HEK293T (cell line): ENCODE data around the gene RALGPS2.

ENCODE experiments used
- CTCF ChIA-PET: fragments of 350-600 bp; formaldehyde crosslinking; extraction: SDS; loops from one replicate; lab custom pipeline; 2021; ENCODE audit warnings: antibody characterized with exemption, inconsistent platforms; lab: Yijun Ruan, JAX
- POLR2A ChIA-PET: fragments of 350-600 bp; formaldehyde crosslinking; extraction: SDS; loops from one replicate; lab custom pipeline; 2020; ENCODE audit warnings: antibody characterized with exemption, inconsistent platforms; lab: Yijun Ruan, JAX
- DNase-seq: peaks from one replicate; pipeline ENCODE4 v3.0.0; 2012; ENCODE audit warnings: mixed read lengths; ENCODE audit errors: extremely low spot score
- ARNT ChIP-seq: fragments of 450-650 bp; IDR thresholded peaks from 2 replicates; pipeline ENCODE4 v1.6.1; 2017; ENCODE audit warnings: mild to moderate bottlenecking
- BHLHE40 ChIP-seq: fragments of 450-650 bp; IDR thresholded peaks from 2 replicates; pipeline ENCODE4 v1.6.1; 2016; ENCODE audit warnings: mild to moderate bottlenecking, moderate library complexity, borderline replicate concordance
- CTBP1 ChIP-seq: fragments of 450-650 bp; IDR thresholded peaks from 2 replicates; pipeline ENCODE4 v1.6.1; 2016; ENCODE audit warnings: borderline replicate concordance
- ELF4 ChIP-seq: fragments of 450-650 bp; IDR thresholded peaks from 2 replicates; pipeline ENCODE4 v1.6.1; 2017; ENCODE audit warnings: antibody characterized with exemption
- FOXA1 ChIP-seq: fragments of 450-650 bp; IDR thresholded peaks from 2 replicates; pipeline ENCODE4 v1.6.1; 2016; ENCODE audit warnings: mild to moderate bottlenecking
- FOXK2 ChIP-seq: fragments of 450-650 bp; IDR thresholded peaks from 2 replicates; pipeline ENCODE4 v1.6.1; 2016; ENCODE audit warnings: mild to moderate bottlenecking
- FOXM1 ChIP-seq: fragments of 450-650 bp; IDR thresholded peaks from 2 replicates; pipeline ENCODE4 v1.6.1; 2017; ENCODE audit warnings: mild to moderate bottlenecking, borderline replicate concordance
- HDGF ChIP-seq: fragments of 450-650 bp; IDR thresholded peaks from 2 replicates; pipeline ENCODE4 v1.6.1; 2017; ENCODE audit warnings: antibody characterized with exemption, borderline replicate concordance
- L3MBTL2 ChIP-seq: fragments of 450-650 bp; conservative IDR thresholded peaks from 2 replicates; pipeline ENCODE4 v1.6.1; 2016; ENCODE audit warnings: mild to moderate bottlenecking
- LEF1 ChIP-seq: fragments of 450-650 bp; IDR thresholded peaks from 2 replicates; pipeline ENCODE4 v1.6.1; 2017; ENCODE audit warnings: mild to moderate bottlenecking, borderline replicate concordance
- NFRKB ChIP-seq: fragments of 450-650 bp; IDR thresholded peaks from 2 replicates; pipeline ENCODE4 v1.6.1; 2016; ENCODE audit warnings: mild to moderate bottlenecking, moderate library complexity
- PKNOX1 ChIP-seq: fragments of 450-650 bp; IDR thresholded peaks from 2 replicates; pipeline ENCODE4 v1.6.1; 2016
- SP1 ChIP-seq: fragments of 450-650 bp; IDR thresholded peaks from 2 replicates; pipeline ENCODE4 v1.6.1; 2017
- SUZ12 ChIP-seq: fragments of 450-650 bp; IDR thresholded peaks from 2 replicates; pipeline ENCODE4 v1.6.1; 2016; ENCODE audit warnings: mild to moderate bottlenecking
- TARDBP ChIP-seq: fragments of 450-650 bp; IDR thresholded peaks from 2 replicates; pipeline ENCODE4 v1.6.1; 2016
- ZNF384 ChIP-seq: fragments of 450-650 bp; IDR thresholded peaks from 2 replicates; pipeline ENCODE4 v1.6.1; 2016

Gene RALGPS2

DNA sequence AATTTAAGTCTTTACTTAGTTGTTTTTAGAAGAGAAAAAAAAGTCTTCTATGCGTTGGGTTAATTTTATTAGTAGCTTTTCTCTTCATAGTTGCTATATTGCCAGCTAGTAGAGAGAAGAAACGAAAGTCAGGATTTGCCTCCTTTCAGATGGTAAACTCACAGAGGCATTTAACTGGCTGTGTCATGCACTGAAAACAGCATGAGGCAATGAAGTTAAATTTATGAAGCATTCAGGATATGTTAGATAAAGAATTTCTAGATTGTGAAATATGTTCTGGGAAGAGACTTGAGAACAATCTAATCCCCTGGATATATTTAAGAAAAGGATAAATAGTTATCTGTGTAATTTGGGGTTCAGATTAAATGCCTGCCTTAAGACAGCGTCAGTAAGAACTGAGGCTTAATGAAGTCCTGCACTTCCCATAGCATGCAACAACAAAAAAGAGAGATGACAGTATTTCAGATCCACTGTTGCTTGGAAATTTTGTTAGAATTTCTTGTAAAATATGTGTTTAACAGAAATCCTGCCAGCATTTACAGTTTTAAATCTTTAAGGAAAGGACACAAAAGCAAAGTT, 144.2 kb downstream of the RALGPS2 start:
- CTCF ChIA-PET, result interaction anchor here (0.8 kb wide), 1 partner anchor 12 kb away, joined by 3 read pairs; no protein-coding TSS in a partner anchor
- TF ChIP-seq PKNOX1 (peak; percentile 47; the same call in 1 of the 2 replicates), ARNT (no peak)
- no peak for DNase-seq
- POLR2A ChIA-PET, result no interaction called here

- no peak for TF ChIP-seq NFRKB
- no peak for TF ChIP-seq LEF1
- TF ChIP-seq FOXK2, result no peak
- no peak for TF ChIP-seq FOXA1
- no peak for TF ChIP-seq CTBP1
- TF ChIP-seq ZNF384, result no peak
- TF ChIP-seq SUZ12, result no peak
- no peak for TF ChIP-seq BHLHE40
- no peak for TF ChIP-seq PKNOX1
- TF ChIP-seq ELF4, result no peak
- TF ChIP-seq HDGF, result no peak
- no peak for TF ChIP-seq FOXM1
- TF ChIP-seq SP1, result no peak
- TF ChIP-seq TARDBP, result no peak
- TF ChIP-seq ARNT, result no peak
- TF ChIP-seq L3MBTL2, result no peak
- POLR2A ChIA-PET, result no interaction called here
- no peak for DNase-seq
- CTCF ChIA-PET, result no interaction called here
Measured at GRCh38 chr1:178870221-178870620, 145.2 kb downstream of the RALGPS2 start.

DNA sequence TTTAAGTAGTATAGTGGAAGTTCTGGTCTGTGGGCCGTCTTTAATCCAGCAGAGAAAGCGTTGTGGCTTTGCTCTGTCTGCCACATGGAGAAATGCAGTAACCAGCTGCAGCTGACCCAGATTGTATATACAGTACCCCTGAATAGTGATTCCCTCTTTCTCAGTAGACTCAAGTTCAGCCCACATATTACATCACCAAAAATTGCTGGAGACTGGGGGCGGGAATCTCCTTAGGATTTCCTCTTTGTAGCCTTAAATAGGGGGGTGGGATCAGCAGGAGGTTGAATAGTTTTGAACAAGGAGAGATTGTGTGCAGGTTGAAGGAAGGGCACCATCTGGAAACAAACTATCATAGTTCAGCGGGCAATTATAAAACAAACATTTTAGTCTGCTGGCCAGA, 145.9 kb downstream of the RALGPS2 start, which contains the start of gene ANGPTL1:
Gene ANGPTL1 (minus strand): TSS at position 134 of the 400 bp plus-strand sequence. CDS start 5,301 bp downstream, outside the sequence.
- TF ChIP-seq BHLHE40 (no peak), TARDBP (no peak), NFRKB (no peak), SUZ12 (no peak), LEF1 (no peak), CTBP1 (no peak), FOXA1 (no peak), SP1 (no peak), ZNF384 (no peak), L3MBTL2 (no peak), PKNOX1 (no peak), ELF4 (no peak), HDGF (no peak), FOXK2 (no peak), FOXM1 (no peak), ARNT (no peak)
- CTCF ChIA-PET, result no interaction called here

DNA sequence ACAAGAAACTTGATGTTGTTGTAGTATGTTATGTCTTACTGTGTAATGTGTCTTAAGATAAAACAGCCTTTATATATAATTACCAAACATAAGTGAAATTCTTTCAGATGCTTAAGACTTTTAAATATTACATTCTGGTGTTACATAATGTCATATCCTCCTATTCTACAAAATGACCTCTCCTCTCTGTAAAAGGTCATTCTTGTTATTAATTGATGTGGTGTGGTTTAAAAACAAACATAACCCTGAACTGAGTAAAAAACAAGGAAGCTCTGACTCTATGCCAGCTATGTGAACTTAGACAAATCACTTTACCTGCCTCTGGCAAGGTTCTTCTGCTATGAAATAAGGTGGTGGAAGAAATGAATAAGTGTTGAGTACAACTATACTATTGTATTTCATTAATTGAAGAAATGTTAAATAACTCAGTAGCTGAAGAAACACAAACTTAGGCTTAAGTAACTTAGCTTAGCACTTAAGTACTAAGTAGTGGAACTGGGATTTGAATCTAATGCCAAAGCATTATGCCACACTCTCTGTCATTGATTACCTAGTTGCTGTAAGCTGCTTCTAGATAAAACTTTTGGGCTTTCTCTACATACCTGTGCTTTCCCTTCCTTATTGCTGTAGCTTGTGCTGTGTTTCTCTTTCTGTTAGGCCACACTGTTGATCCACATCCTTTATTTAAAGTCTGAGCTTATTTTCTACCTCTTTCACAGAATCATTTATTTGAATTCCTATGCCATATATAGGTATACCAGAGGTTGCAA, 146.7 kb downstream of the RALGPS2 start:
- no peak for DNase-seq
- POLR2A ChIA-PET, result interaction anchor here (0.6 kb wide), 1 partner anchor 8 kb away, joined by 3 read pairs; no protein-coding TSS in a partner anchor
- TF ChIP-seq ZNF384 (no peak), HDGF (no peak), FOXK2 (no peak), PKNOX1 (no peak), L3MBTL2 (no peak), LEF1 (no peak), BHLHE40 (no peak), FOXA1 (no peak), CTBP1 (no peak), ARNT (no peak)
- CTCF ChIA-PET, result no interaction called here

More for the DNA sequence above, 145.9 kb downstream of the RALGPS2 start, which contains the start of gene ANGPTL1:
- POLR2A ChIA-PET, result no interaction called here
- no peak for DNase-seq

- TF ChIP-seq L3MBTL2 (no peak), NFRKB (no peak), CTBP1 (no peak), FOXK2 (no peak), FOXM1 (no peak), PKNOX1 (no peak), LEF1 (no peak), TARDBP (no peak), ZNF384 (no peak), SP1 (no peak), HDGF (no peak), FOXA1 (no peak), ELF4 (no peak), ARNT (no peak)
- CTCF ChIA-PET, result no interaction called here
- POLR2A ChIA-PET, result no interaction called here
- DNase-seq, result no peak
Measured at GRCh38 chr1:178874966-178875365, 149.9 kb downstream of the RALGPS2 start.
